Stimulated activated CD8-positive, alpha-beta memory T cell treated with anti-CD3 and anti-CD28 coated beads, Interleukin-4, amount 100 ng/mL, for 1 hour (primary cell): Measurements from ENCODE around the gene TRIM29.

Experiments used
- DNase-seq, 2 donors: peaks; one replicate each; pipeline ENCODE4 v3.0.0-alpha.2; 2020; ENCODE audit warnings: low read depth in 2 of 2, low spot score in 1 of 2

The TRIM29 gene

DNA sequence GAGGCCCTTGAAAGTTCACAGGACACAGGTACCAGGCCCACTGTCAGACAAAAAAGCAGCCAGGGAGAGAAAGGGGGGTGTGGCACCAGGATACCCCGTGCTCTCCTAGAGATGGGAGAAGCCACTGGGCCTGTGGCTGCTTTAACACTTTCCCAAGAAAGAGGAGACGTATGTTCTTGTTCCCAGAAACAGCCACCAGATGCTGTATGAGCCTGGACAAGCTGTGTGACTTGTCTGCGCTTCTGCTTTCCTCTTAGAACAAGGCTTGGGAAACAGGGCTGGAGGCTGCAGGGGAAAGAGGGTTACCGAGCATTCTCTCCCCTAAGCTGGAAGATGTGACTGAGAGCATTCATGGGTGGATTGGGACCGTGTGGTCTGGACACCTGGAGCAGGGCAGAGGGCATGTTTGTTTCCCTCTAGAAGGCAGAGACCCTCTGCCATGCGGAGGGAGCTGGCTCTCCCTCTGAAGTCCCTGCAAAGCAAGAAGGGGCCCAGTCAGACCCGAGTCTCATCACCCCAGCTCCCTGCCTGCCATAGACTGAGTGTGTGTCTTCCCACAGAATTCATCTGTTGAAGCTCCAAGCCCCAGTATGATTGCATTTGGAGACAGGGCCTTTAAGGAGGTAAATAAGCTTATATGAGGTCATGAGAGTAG, 74.1 kb downstream of the TRIM29 start:
- DNase-seq: no peak

- DNase-seq: no peak
These were observed 75.4 kb downstream of the TRIM29 start for GRCh38 chr11:120062561-120062930.

DNA sequence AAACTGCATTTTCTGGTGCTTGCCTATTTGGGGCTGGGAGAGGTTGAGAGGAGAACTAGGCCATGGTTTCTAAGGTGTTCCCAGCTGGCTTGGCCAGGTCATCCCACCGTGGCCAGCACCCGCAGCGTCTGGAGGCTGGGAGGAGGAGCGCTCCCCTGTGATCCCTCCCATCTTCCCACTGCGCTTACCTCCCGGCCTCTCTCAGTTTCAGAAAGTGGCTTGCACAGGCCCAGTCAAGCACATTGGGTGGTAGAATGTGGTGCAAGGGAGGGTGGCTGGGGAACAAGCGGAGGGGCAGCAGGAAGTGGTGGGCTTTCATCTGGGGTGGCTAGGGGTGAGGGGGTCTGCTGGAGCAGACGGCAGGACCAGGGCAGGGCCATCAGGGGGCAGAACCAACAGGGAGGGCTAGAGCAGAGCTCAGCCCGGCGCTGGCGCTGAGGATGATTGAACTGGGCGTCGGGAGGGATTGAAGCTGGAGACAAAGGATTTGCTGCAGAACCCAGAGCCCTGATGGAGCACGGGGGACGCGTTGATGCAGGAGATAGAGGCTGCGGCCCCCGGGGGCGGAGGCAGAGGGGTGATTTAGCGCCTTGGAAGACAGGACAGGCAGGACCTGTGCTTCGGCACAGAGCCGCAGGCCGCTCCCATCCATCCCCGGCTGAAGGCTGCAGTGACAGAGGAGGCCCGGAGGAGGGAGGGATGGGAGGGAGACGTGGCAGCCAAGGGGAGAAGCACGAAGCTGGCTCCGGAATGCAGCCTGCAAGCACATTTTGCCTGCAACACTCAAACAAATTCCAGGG, 76.0 kb downstream of the TRIM29 start:
- no peak for DNase-seq
